ENCODE results near the gene USP31.

GRCh38 chr16:23131036-23131435 is 18.2 kb downstream of the USP31 start:
- TF ChIP-seq CTCF (IDR thresholded peaks at IDR 0.05) (no peak), POLR2A (IDR thresholded peaks at IDR 0.05) (no peak)

Measured in esophagus squamous epithelium (tissue), 4 donors.